Ascending aorta (tissue), 2 donors: Measurements from ENCODE around the gene INPP5A. TPM values are rescaled to one million over a fixed set of nuclear protein-coding genes. Genes with fewer than 3 reads are reported as not detected.

Experiments
- DNase-seq, 2 donors: peaks; one replicate each; pipeline ENCODE4 v3.0.0-alpha.2; 2019; ENCODE audit warnings: low spot score in 2 of 2
- H3K27ac ChIP-seq, 2 donors: fragments of 200-600 bp; sonication (generic); one replicate each; pipeline ENCODE4 v1.5.1; 2016 to 2017; ENCODE audit warnings: mild to moderate bottlenecking in 1 of 2
- H3K27me3 ChIP-seq: fragments of 200-600 bp; sonication (generic); one replicate; pipeline ENCODE4 v1.5.1; 2017
- H3K36me3 ChIP-seq, 2 donors: fragments of 200-600 bp; sonication (generic); one replicate each; pipeline ENCODE4 v1.5.1; 2016
- H3K4me1 ChIP-seq, 2 donors: fragments of 200-600 bp; sonication (generic); one replicate each; pipeline ENCODE4 v1.5.1; 2016 to 2017; ENCODE audit warnings: mild to moderate bottlenecking in 1 of 2
- H3K4me3 ChIP-seq, 2 donors: fragments of 200-600 bp; sonication (generic); one replicate each; pipeline ENCODE4 v1.5.1; 2016 to 2017; ENCODE audit warnings: mild to moderate bottlenecking in 1 of 2
- H3K9me3 ChIP-seq, 2 donors: fragments of 200-600 bp; sonication (generic); one replicate each; pipeline ENCODE4 v1.5.1; 2016
- intact Hi-C: fragments of 100-400 bp; cut with DNase I; formaldehyde crosslinking; loops from one replicate; pipeline ENCODE4 v1.15.1; 2023
- total RNA-seq: library from RNA; depleted of rRNA; stranded (reverse); fragments of >200 nt; gene quantifications from one replicate; pipeline ENCODE4 v1.1.0, GENCODE V29; 2016
- TF ChIP-seq, protein P1 (sequence below), 3 experiments: fragments of 200-600 bp in 2 of 3; fragments of 450-650 bp in 1 of 3; sonication (generic) in 2 of 3; IDR thresholded peaks; one replicate each; pipeline ENCODE4 v1.5.1; 2016 to 2019; ENCODE audit warnings: antibody characterized with exemption in 3 of 3, mild to moderate bottlenecking in 1 of 3, moderate library complexity in 1 of 3

Gene INPP5A
- total RNA-seq, 1 donor from 2014 or later: 81.2 TPM

- no peak for DNase-seq
- intact Hi-C loops: no loop called here
- H3K4me1 ChIP-seq: no peaks in the 10 kb centered on the region
- no peaks in the 10 kb centered on the region for H3K27me3 ChIP-seq
- H3K9me3 ChIP-seq: no peaks in the 10 kb centered on the region
- peaks cover 16 to 32% of the 10 kb centered on the region in 2 donors for H3K36me3 ChIP-seq
- TF ChIP-seq, protein P1, sequence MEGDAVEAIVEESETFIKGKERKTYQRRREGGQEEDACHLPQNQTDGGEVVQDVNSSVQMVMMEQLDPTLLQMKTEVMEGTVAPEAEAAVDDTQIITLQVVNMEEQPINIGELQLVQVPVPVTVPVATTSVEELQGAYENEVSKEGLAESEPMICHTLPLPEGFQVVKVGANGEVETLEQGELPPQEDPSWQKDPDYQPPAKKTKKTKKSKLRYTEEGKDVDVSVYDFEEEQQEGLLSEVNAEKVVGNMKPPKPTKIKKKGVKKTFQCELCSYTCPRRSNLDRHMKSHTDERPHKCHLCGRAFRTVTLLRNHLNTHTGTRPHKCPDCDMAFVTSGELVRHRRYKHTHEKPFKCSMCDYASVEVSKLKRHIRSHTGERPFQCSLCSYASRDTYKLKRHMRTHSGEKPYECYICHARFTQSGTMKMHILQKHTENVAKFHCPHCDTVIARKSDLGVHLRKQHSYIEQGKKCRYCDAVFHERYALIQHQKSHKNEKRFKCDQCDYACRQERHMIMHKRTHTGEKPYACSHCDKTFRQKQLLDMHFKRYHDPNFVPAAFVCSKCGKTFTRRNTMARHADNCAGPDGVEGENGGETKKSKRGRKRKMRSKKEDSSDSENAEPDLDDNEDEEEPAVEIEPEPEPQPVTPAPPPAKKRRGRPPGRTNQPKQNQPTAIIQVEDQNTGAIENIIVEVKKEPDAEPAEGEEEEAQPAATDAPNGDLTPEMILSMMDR (IDR thresholded peaks at IDR 0.05): no peak
- no peak overlapping the region for H3K4me3 ChIP-seq
- H3K27ac ChIP-seq: no peak overlapping the region
Observed at GRCh38 chr10:132735923-132736391, 198.4 kb downstream of the INPP5A start.

DNA sequence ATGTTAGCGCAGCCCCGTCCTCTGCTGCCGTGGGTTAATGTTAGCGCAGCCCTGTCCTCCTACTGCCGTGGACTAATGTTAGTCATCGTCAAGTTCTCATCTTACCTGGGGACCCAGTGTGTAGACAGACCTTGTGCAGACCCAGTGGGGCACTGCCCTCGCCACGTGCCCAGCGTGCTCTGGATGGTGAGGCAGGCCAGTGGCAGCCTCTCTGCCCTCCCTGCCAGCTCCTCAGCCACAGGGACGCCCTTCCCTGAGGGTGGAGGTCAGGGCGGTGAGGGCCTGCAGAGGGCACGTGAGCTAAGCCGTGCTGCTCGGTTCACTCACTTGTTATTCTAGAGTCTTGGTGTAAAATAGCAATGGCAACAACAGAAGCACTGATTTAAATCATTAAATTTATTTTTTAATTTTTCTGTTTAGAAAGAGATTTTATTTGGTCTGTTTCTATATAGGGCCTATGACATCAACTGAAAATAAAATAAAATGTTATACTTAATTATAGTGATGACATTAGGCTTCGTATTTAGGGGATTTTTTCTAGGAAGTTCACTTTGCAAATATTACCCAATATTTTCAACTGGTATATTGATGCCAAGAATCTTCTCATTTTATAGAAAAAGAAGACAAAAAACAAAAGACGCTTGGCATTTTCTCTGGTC is 199.9 kb downstream of the INPP5A start:
- no peaks in the 10 kb centered on the region for H3K27me3 ChIP-seq
- TF ChIP-seq, protein P1 (IDR thresholded peaks at IDR 0.05): no peak
- intact Hi-C loops: no loop called here

GRCh38 chr10:132738454-132739224 is 201.1 kb downstream of the INPP5A start:
- peaks cover 11 to 39% of the 10 kb centered on the region in 2 donors for H3K36me3 ChIP-seq
- H3K4me1 ChIP-seq: no peaks in the 10 kb centered on the region
- intact Hi-C loops: no loop called here
- H3K27ac ChIP-seq: no peak overlapping the region
- TF ChIP-seq, protein P1 (IDR thresholded peaks at IDR 0.05): no peak
- H3K4me3 ChIP-seq: no peak overlapping the region
- no peaks in the 10 kb centered on the region for H3K27me3 ChIP-seq
- no peaks in the 10 kb centered on the region for H3K9me3 ChIP-seq
- no peak for DNase-seq

More for the DNA sequence above, 199.9 kb downstream of the INPP5A start:
- no peak for DNase-seq
- Histone ChIP-seq H3K27ac (no peak overlapping the region), H3K36me3 (peaks cover 16 to 40% of the 10 kb centered on the region in 2 donors), H3K9me3 (no peaks in the 10 kb centered on the region), H3K4me3 (no peak overlapping the region), H3K4me1 (no peaks in the 10 kb centered on the region)

DNA sequence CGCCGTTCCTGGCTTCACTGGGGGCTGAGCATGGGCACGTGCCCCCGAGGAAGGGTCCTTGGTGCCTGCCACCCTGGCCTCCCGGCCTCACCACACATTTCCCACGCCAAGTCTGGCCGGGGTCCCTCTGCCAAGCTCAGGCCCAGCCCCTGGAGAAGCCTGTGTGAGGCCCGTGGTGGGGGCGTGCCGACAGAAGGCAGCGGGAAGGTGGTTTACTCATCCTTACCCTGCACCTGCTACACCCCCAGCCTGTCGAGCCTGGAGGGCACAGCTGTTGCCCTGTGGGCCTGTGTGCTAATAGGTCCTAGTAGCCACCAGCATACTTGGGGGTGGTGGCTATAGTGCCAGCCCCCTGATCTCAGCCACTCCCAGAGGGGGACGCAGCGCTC is 201.6 kb downstream of the INPP5A start:
- DNase-seq: no peak
- Histone ChIP-seq H3K36me3 (peaks cover 11 to 35% of the 10 kb centered on the region in 2 donors), H3K4me1 (no peaks in the 10 kb centered on the region), H3K27me3 (no peaks in the 10 kb centered on the region), H3K4me3 (no peak overlapping the region), H3K9me3 (no peaks in the 10 kb centered on the region), H3K27ac (no peak overlapping the region)
- intact Hi-C loops: no loop called here
- TF ChIP-seq, protein P1 (IDR thresholded peaks at IDR 0.05): no peak

DNA sequence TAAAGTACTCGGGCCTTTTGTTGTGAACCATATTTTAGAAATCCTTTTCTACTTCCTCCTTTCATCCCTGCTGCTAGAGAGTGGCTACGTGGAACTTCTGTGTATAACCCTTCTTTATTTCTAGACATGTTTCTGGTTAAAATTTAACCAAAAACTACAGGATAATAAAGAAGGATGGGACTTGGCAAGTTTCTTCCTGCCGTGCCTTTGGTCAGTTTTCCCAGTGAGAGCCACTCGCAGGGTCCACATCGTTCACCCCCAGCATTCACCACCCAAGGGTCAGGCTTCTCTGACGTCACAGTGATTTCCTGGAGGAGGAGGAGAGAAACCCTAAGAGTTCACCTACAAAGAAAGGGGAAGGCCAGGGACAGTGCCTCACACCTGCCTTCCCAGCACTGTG is 203.0 kb downstream of the INPP5A start:
- peaks cover 11 to 31% of the 10 kb centered on the region in 2 donors for H3K36me3 ChIP-seq
- no peaks in the 10 kb centered on the region for H3K4me1 ChIP-seq
- no peak overlapping the region for H3K4me3 ChIP-seq
- intact Hi-C loops: no loop called here
- no peak overlapping the region for H3K27ac ChIP-seq
- TF ChIP-seq, protein P1 (IDR thresholded peaks at IDR 0.05): no peak
- H3K9me3 ChIP-seq: no peaks in the 10 kb centered on the region
- no peak for DNase-seq
- H3K27me3 ChIP-seq: no peaks in the 10 kb centered on the region
